Measurements from ENCODE around the gene AFMID. TPM values are rescaled to one million over a fixed set of nuclear protein-coding genes. Genes with fewer than 3 reads are reported as not detected.

AFMID gene
- total RNA-seq, 1 experiment from 2014 or later: 22.2 TPM

GRCh38 chr17:78210111-78210510 is 22.9 kb downstream of the AFMID start:
- CTCF ChIA-PET: interaction anchor here (0.6 to 1.1 kb wide), 2 partner anchors 34 to 124 kb away, joined by 3 read pairs; no protein-coding TSS in a partner anchor
- intact Hi-C loops (cut with micrococcal nuclease): no loop called here
- no peak overlapping the region for H3K4me3 Mint-ChIP-seq (ENCODE audit: unreplicated experiment)
- TF ChIP-seq, protein P1, sequence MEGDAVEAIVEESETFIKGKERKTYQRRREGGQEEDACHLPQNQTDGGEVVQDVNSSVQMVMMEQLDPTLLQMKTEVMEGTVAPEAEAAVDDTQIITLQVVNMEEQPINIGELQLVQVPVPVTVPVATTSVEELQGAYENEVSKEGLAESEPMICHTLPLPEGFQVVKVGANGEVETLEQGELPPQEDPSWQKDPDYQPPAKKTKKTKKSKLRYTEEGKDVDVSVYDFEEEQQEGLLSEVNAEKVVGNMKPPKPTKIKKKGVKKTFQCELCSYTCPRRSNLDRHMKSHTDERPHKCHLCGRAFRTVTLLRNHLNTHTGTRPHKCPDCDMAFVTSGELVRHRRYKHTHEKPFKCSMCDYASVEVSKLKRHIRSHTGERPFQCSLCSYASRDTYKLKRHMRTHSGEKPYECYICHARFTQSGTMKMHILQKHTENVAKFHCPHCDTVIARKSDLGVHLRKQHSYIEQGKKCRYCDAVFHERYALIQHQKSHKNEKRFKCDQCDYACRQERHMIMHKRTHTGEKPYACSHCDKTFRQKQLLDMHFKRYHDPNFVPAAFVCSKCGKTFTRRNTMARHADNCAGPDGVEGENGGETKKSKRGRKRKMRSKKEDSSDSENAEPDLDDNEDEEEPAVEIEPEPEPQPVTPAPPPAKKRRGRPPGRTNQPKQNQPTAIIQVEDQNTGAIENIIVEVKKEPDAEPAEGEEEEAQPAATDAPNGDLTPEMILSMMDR (IDR thresholded peaks at IDR 0.05; ENCODE audit: unreplicated experiment): no peak
- no peaks in the 10 kb centered on the region for H3K36me3 Mint-ChIP-seq (ENCODE audit: insufficient read depth, unreplicated experiment)
- no TSS peak for BruUV-seq (replicated peaks)
- no peak for DNase-seq (ENCODE audit: unreplicated experiment)
- H3K27ac Mint-ChIP-seq (ENCODE audit: low read depth, unreplicated experiment): no peak overlapping the region
- POLR2A ChIA-PET: no interaction called here
- H3K9me3 Mint-ChIP-seq (ENCODE audit: unreplicated experiment): no peaks in the 10 kb centered on the region
- no peaks in the 10 kb centered on the region for H3K4me1 Mint-ChIP-seq (ENCODE audit: insufficient read depth, unreplicated experiment)
- no peaks in the 10 kb centered on the region for H3K27me3 Mint-ChIP-seq (ENCODE audit: insufficient read depth, unreplicated experiment)

- Mint-ChIP-seq H3K27ac (ENCODE audit: low read depth, unreplicated experiment) (no peak overlapping the region), H3K4me1 (ENCODE audit: insufficient read depth, unreplicated experiment) (no peaks in the 10 kb centered on the region)
- BruUV-seq (replicated peaks): no TSS peak
Observed at GRCh38 chr17:78211032-78211431, 23.9 kb downstream of the AFMID start.

DNA sequence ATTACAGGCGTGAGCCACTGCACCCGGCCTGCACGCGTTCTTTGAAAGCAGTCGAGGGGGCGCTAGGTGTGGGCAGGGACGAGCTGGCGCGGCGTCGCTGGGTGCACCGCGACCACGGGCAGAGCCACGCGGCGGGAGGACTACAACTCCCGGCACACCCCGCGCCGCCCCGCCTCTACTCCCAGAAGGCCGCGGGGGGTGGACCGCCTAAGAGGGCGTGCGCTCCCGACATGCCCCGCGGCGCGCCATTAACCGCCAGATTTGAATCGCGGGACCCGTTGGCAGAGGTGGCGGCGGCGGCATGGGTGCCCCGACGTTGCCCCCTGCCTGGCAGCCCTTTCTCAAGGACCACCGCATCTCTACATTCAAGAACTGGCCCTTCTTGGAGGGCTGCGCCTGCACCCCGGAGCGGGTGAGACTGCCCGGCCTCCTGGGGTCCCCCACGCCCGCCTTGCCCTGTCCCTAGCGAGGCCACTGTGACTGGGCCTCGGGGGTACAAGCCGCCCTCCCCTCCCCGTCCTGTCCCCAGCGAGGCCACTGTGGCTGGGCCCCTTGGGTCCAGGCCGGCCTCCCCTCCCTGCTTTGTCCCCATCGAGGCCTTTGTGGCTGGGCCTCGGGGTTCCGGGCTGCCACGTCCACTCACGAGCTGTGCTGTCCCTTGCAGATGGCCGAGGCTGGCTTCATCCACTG is 27.0 kb downstream of the AFMID start, which contains the start of gene BIRC5:
Gene BIRC5, plus strand, starts transcription at position 238 of the 690 bp plus-strand sequence. Its CDS starts 64 bp downstream, at position 302.
- intact Hi-C loops (cut with micrococcal nuclease): loop anchor here (1.0 kb wide), 1 partner anchor 27 kb away; the partner anchor contains the start of genes AFMID and TK1
- BruUV-seq (replicated peaks): TSS peak; percentile 68

More at GRCh38 chr17:78211032-78211431, 23.9 kb downstream of the AFMID start:
- ChIA-PET CTCF (no interaction called here), POLR2A (no interaction called here)
- TF ChIP-seq, protein P1 (IDR thresholded peaks at IDR 0.05; ENCODE audit: unreplicated experiment): no peak
- peaks cover 5% of the 10 kb centered on the region for H3K36me3 Mint-ChIP-seq (ENCODE audit: insufficient read depth, unreplicated experiment)
- intact Hi-C loops (cut with micrococcal nuclease): no loop called here
- H3K27me3 Mint-ChIP-seq (ENCODE audit: insufficient read depth, unreplicated experiment): no peaks in the 10 kb centered on the region
- DNase-seq (ENCODE audit: unreplicated experiment): no peak
- H3K4me3 Mint-ChIP-seq (ENCODE audit: unreplicated experiment): no peak overlapping the region
- H3K9me3 Mint-ChIP-seq (ENCODE audit: unreplicated experiment): no peaks in the 10 kb centered on the region

DNA sequence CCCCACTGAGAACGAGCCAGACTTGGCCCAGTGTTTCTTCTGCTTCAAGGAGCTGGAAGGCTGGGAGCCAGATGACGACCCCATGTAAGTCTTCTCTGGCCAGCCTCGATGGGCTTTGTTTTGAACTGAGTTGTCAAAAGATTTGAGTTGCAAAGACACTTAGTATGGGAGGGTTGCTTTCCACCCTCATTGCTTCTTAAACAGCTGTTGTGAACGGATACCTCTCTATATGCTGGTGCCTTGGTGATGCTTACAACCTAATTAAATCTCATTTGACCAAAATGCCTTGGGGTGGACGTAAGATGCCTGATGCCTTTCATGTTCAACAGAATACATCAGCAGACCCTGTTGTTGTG is 27.5 kb downstream of the AFMID start:
- Mint-ChIP-seq H3K4me1 (ENCODE audit: insufficient read depth, unreplicated experiment) (no peaks in the 10 kb centered on the region), H3K4me3 (ENCODE audit: unreplicated experiment) (peak overlapping the region; percentile 76), H3K27ac (ENCODE audit: low read depth, unreplicated experiment) (no peak overlapping the region), H3K36me3 (ENCODE audit: insufficient read depth, unreplicated experiment) (peaks cover 14% of the 10 kb centered on the region), H3K9me3 (ENCODE audit: unreplicated experiment) (no peaks in the 10 kb centered on the region), H3K27me3 (ENCODE audit: insufficient read depth, unreplicated experiment) (no peaks in the 10 kb centered on the region)
- BruUV-seq (replicated peaks): no TSS peak
- intact Hi-C loops (cut with micrococcal nuclease): loop anchor here (1.0 kb wide), 1 partner anchor 27 kb away; the partner anchor contains the start of genes AFMID and TK1
- ChIA-PET POLR2A (no interaction called here), CTCF (interaction anchor here (0.6 kb wide), 1 partner anchor 23 kb away, joined by 3 read pairs; no protein-coding TSS in a partner anchor)
- DNase-seq (ENCODE audit: unreplicated experiment): no peak
- TF ChIP-seq, protein P1 (IDR thresholded peaks at IDR 0.05; ENCODE audit: unreplicated experiment): no peak

More for the DNA sequence above, 27.0 kb downstream of the AFMID start, which contains the start of gene BIRC5:
- no peaks in the 10 kb centered on the region for H3K9me3 Mint-ChIP-seq (ENCODE audit: unreplicated experiment)
- H3K4me3 Mint-ChIP-seq (ENCODE audit: unreplicated experiment): peak within 1 kb of the TSS; percentile 76
- TF ChIP-seq, protein P1 (IDR thresholded peaks at IDR 0.05; ENCODE audit: unreplicated experiment): no peak
- H3K27ac Mint-ChIP-seq (ENCODE audit: low read depth, unreplicated experiment): no peak within 1 kb of the TSS
- H3K27me3 Mint-ChIP-seq (ENCODE audit: insufficient read depth, unreplicated experiment): no peaks in the 10 kb centered on the region
- no peaks in the 10 kb centered on the region for H3K4me1 Mint-ChIP-seq (ENCODE audit: insufficient read depth, unreplicated experiment)
- ChIA-PET POLR2A (interaction anchor here (1.3 kb wide), 1 partner anchor 45 kb away, joined by 4 read pairs; no protein-coding TSS in a partner anchor), CTCF (interaction anchor here (0.6 to 1.0 kb wide), 3 partner anchors 24 to 195 kb away, joined by 3 to 4 read pairs (median 4); no protein-coding TSS in a partner anchor)
- DNase-seq (ENCODE audit: unreplicated experiment): peak; percentile 91
- peaks cover 8% of the 10 kb centered on the region for H3K36me3 Mint-ChIP-seq (ENCODE audit: insufficient read depth, unreplicated experiment)
